HCT116 (cell line): ENCODE data around the gene PCYT1A. TPM values are rescaled to one million over a fixed set of nuclear protein-coding genes. Genes with fewer than 3 reads are reported as not detected.
A peak's percentile ranks its signal among the peaks of the same experiment; 100 is the strongest.
"Not testable (repeated sequence)": the region's sequence is repeated elsewhere in the genome, so short reads cannot be mapped to it uniquely, and the experiment has no call there.

Source experiments
- ATAC-seq: fragments of 200-7000 bp; cut with Tn5 transposase; 2 replicates; pipeline ENCODE4 v1.9.1; 2020; ENCODE audit warnings: mild to moderate bottlenecking, moderate library complexity
- BruUV-seq: library from RNA; stranded (reverse); fragments of 400-500 nt; replicated peaks from 2 replicates; lab custom pipeline; 2021; lab: Mats Ljungman, UMichigan
- CTCF ChIA-PET: fragments of 300-600 bp; sonication (Branson Sonifier 250); formaldehyde crosslinking; loops from one replicate; lab custom pipeline; 2021; ENCODE audit warnings: antibody characterized with exemption; lab: Charles Lee
- POLR2A ChIA-PET: fragments of 300-600, 350-600 bp; sonication (Branson Sonifier 250); formaldehyde crosslinking; loops from one replicate; lab custom pipeline; 2021; ENCODE audit warnings: antibody characterized with exemption; lab: Charles Lee
- RAD21 ChIA-PET, 2 experiments: fragments of 300-600 bp; sonication (Branson Sonifier 250); formaldehyde crosslinking; loops; one replicate each; lab custom pipeline; 2023; ENCODE audit warnings: low total read pairs in 2 of 2; ENCODE audit not compliant: uncharacterized antibody in 2 of 2, unreplicated experiment in 2 of 2, low non-redundant PET in 1 of 2; lab: Charles Lee
- DNase-seq: peaks from one replicate; pipeline ENCODE4 v3.0.0-alpha.2; 2010; ENCODE audit warnings: low read depth, low spot score
- H2AFZ ChIP-seq: fragments of 200-600 bp; shearing (Covaris generic), sonication (generic); 2 replicates; pipeline ENCODE4 v1.6.1; 2017; ENCODE audit warnings: low read depth, mixed run types, mixed read lengths, antibody characterized with exemption, low read length; ENCODE audit not compliant: poor library complexity, severe bottlenecking
- H3K27ac ChIP-seq: 2 replicates; pipeline ENCODE4 v1.5.1; 2012; ENCODE audit warnings: low read depth, low read length
- H3K27me3 ChIP-seq: fragments of 200-600 bp; sonication (generic); 2 replicates; pipeline ENCODE4 v1.6.1; 2016; ENCODE audit warnings: mixed run types, low read length, mixed read lengths; ENCODE audit not compliant: insufficient read depth
- H3K36me3 ChIP-seq, 2 experiments: fragments of 200-500 bp in 1 of 2; fragments of 200-600 bp in 1 of 2; sonication (Bioruptor generic) in 1 of 2; sonication (generic) in 1 of 2; 2 replicates each; pipeline versions ENCODE4 v1.5.1 to v1.6.1; 2014 to 2016; ENCODE audit warnings: low read length in 2 of 2, inconsistent platforms in 1 of 2, mixed read lengths in 1 of 2, mixed run types in 1 of 2; ENCODE audit not compliant: insufficient read depth in 2 of 2, control insufficient read depth in 1 of 2
- H3K4me1 ChIP-seq, 2 experiments: fragments of 200-600 bp in 1 of 2; sonication (generic) in 1 of 2; 2 replicates each; pipeline versions ENCODE4 v1.5.1 to v1.6.1; 2012 to 2017; ENCODE audit warnings: low read length in 2 of 2, inconsistent platforms in 1 of 2, mild to moderate bottlenecking in 1 of 2, mixed read lengths in 1 of 2, mixed run types in 1 of 2, moderate library complexity in 1 of 2; ENCODE audit not compliant: insufficient read depth in 2 of 2, control insufficient read depth in 1 of 2
- H3K4me2 ChIP-seq: fragments of 200-600 bp; sonication (generic); 2 replicates; pipeline ENCODE4 v1.6.1; 2017; ENCODE audit warnings: mixed run types, low read length, mixed read lengths
- H3K4me3 ChIP-seq, 2 experiments: fragments of 200-600 bp in 1 of 2; sonication (generic) in 1 of 2; replicated peaks in 1 of 2; 2 replicates each; pipeline ENCODE4 v1.5.1; 2011 to 2016; ENCODE audit warnings: low read length in 2 of 2, control low read depth in 1 of 2, low read depth in 1 of 2, mild to moderate bottlenecking in 1 of 2, mixed read lengths in 1 of 2, mixed run types in 1 of 2
- H3K79me2 ChIP-seq: fragments of 200-600 bp; sonication (generic); 2 replicates; pipeline ENCODE4 v1.6.1; 2017; ENCODE audit warnings: mild to moderate bottlenecking, mixed run types, low read length, moderate library complexity, mixed read lengths; ENCODE audit not compliant: insufficient read depth
- H3K9ac ChIP-seq: fragments of 200-600 bp; sonication (generic); 2 replicates; pipeline ENCODE4 v1.6.1; 2016; ENCODE audit warnings: low read length, mixed read lengths
- H3K9me2 ChIP-seq: fragments of 200-600 bp; sonication (generic), shearing (Covaris generic); 2 replicates; pipeline ENCODE4 v1.6.1; 2017; ENCODE audit warnings: mixed run types, mild to moderate bottlenecking, moderate library complexity; ENCODE audit not compliant: insufficient read depth
- H3K9me3 ChIP-seq, 2 experiments: fragments of 200-500 bp in 1 of 2; fragments of 200-600 bp in 1 of 2; sonication (Bioruptor generic) in 1 of 2; sonication (generic) in 1 of 2; 2 replicates each; pipeline ENCODE4 v1.6.1; 2014 to 2017; ENCODE audit warnings: low read length in 2 of 2, mixed read lengths in 2 of 2, inconsistent platforms in 1 of 2, low read depth in 1 of 2, mild to moderate bottlenecking in 1 of 2, mixed run types in 1 of 2, moderate library complexity in 1 of 2; ENCODE audit not compliant: control insufficient read depth in 1 of 2, insufficient read depth in 1 of 2
- H4K20me1 ChIP-seq: fragments of 200-600 bp; sonication (generic), shearing (Covaris generic); 2 replicates; pipeline ENCODE4 v1.6.1; 2017; ENCODE audit warnings: mixed run types, mild to moderate bottlenecking, moderate library complexity; ENCODE audit not compliant: insufficient read depth
- CEBPB ChIP-seq: IDR thresholded peaks from 2 replicates; pipeline ENCODE4 v1.6.1; 2012; ENCODE audit warnings: low read depth
- POLR2AphosphoS5 ChIP-seq: IDR thresholded peaks from 2 replicates; pipeline ENCODE4 v1.6.1; 2011; ENCODE audit warnings: mild to moderate bottlenecking, low read depth, low read length, moderate library complexity
- intact Hi-C: fragments of 100-400 bp; cut with micrococcal nuclease; formaldehyde crosslinking; loops from 2 replicates; pipeline ENCODE4 v1.10.0; 2022
- total RNA-seq: library from RNA; stranded (reverse); gene quantifications from one replicate; pipeline ENCODE4 v1.2.1, GENCODE V29; 2021; ENCODE audit not compliant: unreplicated experiment
- TF ChIP-seq, protein P1 (sequence below), 3 experiments: fragments of 200-600 bp in 1 of 3; sonication (generic) in 1 of 3; IDR thresholded peaks in 2 of 3; conservative IDR thresholded peaks in 1 of 3; 2 replicates each; pipeline ENCODE4 v1.5.1; 2012 to 2017; ENCODE audit warnings: low read depth in 2 of 3, low read length in 2 of 3, antibody characterized with exemption in 1 of 3, borderline replicate concordance in 1 of 3, control low read depth in 1 of 3, mild to moderate bottlenecking in 1 of 3, mixed read lengths in 1 of 3, mixed run types in 1 of 3, moderate library complexity in 1 of 3; ENCODE audit not compliant: insufficient read depth in 1 of 3

The PCYT1A gene
- total RNA-seq, 1 experiment from 2014 or later, result 32.1 TPM

GRCh38 chr3:196314597-196314996, 27.1 kb upstream of the PCYT1A start:
- ChIA-PET CTCF (no interaction called here), POLR2A (no interaction called here)
- no TSS peak for BruUV-seq

DNA sequence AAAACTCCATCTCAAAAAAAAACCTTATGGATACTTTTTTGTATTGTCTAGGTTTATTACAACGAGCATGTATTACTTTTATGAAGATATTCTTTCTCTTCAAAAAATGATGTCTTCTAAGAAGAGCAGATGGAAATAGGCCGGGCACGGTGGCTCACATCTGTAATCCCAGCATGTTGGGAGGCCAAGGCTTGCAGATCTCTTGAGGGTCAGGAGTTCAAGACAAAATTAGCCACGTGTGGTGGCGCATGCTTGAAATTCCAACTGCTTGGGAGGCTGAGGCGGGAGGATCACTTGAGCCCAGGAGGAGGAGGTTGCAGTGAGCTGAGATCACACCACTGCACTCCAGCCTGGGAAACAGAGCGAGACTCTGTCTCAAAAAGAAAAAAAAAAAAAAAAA, 26.6 kb upstream of the PCYT1A start:
- H3K9ac ChIP-seq, H2AFZ ChIP-seq, H3K9me2 ChIP-seq, H4K20me1 ChIP-seq, CTCF ChIA-PET, DNase-seq, ATAC-seq, H3K27ac ChIP-seq, H3K4me3 ChIP-seq, H3K9me3 ChIP-seq, BruUV-seq, H3K36me3 ChIP-seq, H3K27me3 ChIP-seq, RAD21 ChIA-PET, POLR2A ChIA-PET: not testable (repeated sequence)
- peaks cover 13% of the 10 kb centered on the region for H3K79me2 ChIP-seq
- H3K4me1 ChIP-seq, result peaks cover 3 to 27% of the 10 kb centered on the region in 2 experiments; a peak in 3 of 4 replicates
- peak overlapping the region; percentile 32 for H3K4me2 ChIP-seq
- intact Hi-C loops, result loop anchor here (10.0 kb wide), 1 partner anchor 191 kb away; the partner anchor contains the start of gene RNF168

More at GRCh38 chr3:196314597-196314996, 27.1 kb upstream of the PCYT1A start:
- RAD21 ChIA-PET, result no interaction called here
- peak overlapping the region; percentile 32; the same call in 1 of the 2 replicates for H3K4me2 ChIP-seq
- H2AFZ ChIP-seq, result no peak overlapping the region
- no peak overlapping the region for H3K9ac ChIP-seq
- TF ChIP-seq, protein P1, sequence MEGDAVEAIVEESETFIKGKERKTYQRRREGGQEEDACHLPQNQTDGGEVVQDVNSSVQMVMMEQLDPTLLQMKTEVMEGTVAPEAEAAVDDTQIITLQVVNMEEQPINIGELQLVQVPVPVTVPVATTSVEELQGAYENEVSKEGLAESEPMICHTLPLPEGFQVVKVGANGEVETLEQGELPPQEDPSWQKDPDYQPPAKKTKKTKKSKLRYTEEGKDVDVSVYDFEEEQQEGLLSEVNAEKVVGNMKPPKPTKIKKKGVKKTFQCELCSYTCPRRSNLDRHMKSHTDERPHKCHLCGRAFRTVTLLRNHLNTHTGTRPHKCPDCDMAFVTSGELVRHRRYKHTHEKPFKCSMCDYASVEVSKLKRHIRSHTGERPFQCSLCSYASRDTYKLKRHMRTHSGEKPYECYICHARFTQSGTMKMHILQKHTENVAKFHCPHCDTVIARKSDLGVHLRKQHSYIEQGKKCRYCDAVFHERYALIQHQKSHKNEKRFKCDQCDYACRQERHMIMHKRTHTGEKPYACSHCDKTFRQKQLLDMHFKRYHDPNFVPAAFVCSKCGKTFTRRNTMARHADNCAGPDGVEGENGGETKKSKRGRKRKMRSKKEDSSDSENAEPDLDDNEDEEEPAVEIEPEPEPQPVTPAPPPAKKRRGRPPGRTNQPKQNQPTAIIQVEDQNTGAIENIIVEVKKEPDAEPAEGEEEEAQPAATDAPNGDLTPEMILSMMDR (IDR thresholded peaks at IDR 0.05 in 2 of 3, conservative IDR thresholded peaks at IDR 0.05 in 1 of 3; ENCODE audit: borderline replicate concordance in 1 of 3, insufficient read depth in 1 of 3, low read depth in 2 of 3, low read length in 2 of 3), result no peak
- TF ChIP-seq POLR2AphosphoS5 (no peak), CEBPB (no peak)
- H3K27ac ChIP-seq, result no peak overlapping the region
- H3K9me3 ChIP-seq, result no peaks in the 10 kb centered on the region
- H3K36me3 ChIP-seq, result no peaks in the 10 kb centered on the region
- ATAC-seq (no peak), DNase-seq (no peak)
- no peaks in the 10 kb centered on the region for H4K20me1 ChIP-seq
- H3K4me1 ChIP-seq, result peaks cover 5 to 32% of the 10 kb centered on the region in 2 experiments; a peak in 3 of 4 replicates
- H3K4me3 ChIP-seq, result no peak overlapping the region
- no peaks in the 10 kb centered on the region for H3K27me3 ChIP-seq
- intact Hi-C loops, result loop anchor here (10.0 kb wide), 1 partner anchor 190 kb away; the partner anchor contains the start of gene RNF168
- H3K79me2 ChIP-seq, result peaks cover 13% of the 10 kb centered on the region
- H3K9me2 ChIP-seq, result no peaks in the 10 kb centered on the region

DNA sequence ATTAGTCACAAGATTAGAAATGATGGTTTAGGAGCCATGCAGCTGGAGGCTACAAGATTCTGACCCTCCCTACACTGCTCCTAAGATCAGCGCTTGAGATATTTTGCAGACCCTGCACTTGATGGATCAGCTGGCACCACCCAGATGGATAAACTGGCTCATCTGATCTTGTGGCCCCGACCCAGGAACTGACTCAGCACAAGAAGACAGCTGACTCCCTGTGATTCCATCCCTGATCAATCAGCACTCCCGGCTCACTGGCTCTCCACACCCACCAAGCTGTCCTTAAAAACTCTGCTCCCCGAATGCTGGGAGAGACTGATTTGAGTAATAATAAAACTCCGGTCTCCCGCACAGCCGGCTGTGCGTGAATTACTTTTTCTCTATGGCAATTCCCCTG, 15.4 kb upstream of the PCYT1A start:
- H3K36me3 ChIP-seq, H3K4me1 ChIP-seq, ATAC-seq, H3K9me3 ChIP-seq, H3K9me2 ChIP-seq, H3K79me2 ChIP-seq, BruUV-seq, DNase-seq, H3K4me3 ChIP-seq, RAD21 ChIA-PET, CTCF ChIA-PET, POLR2A ChIA-PET, H4K20me1 ChIP-seq, H2AFZ ChIP-seq, intact Hi-C loops, H3K27me3 ChIP-seq, H3K27ac ChIP-seq, H3K4me2 ChIP-seq, H3K9ac ChIP-seq: not testable (repeated sequence)

GRCh38 chr3:196302551-196302950, 15.0 kb upstream of the PCYT1A start:
- H3K4me2 ChIP-seq, H3K79me2 ChIP-seq, H3K9me3 ChIP-seq, CTCF ChIA-PET, H2AFZ ChIP-seq, H3K4me1 ChIP-seq, H4K20me1 ChIP-seq, ATAC-seq, POLR2A ChIA-PET, intact Hi-C loops, H3K9me2 ChIP-seq, H3K4me3 ChIP-seq, H3K9ac ChIP-seq, DNase-seq, H3K27me3 ChIP-seq, RAD21 ChIA-PET, H3K27ac ChIP-seq, BruUV-seq, H3K36me3 ChIP-seq: not testable (repeated sequence)
